Epidermal melanocyte (primary cell): ENCODE data around the gene RAB20.
"Not testable (repeated sequence)": the region's sequence is repeated elsewhere in the genome, so short reads cannot be mapped to it uniquely, and the experiment has no call there.

Experiments used
- DNase-seq: peaks from one replicate; pipeline ENCODE4 v3.0.0; 2011; ENCODE audit warnings: low spot score; ENCODE audit not compliant: insufficient read length

RAB20 gene

DNA sequence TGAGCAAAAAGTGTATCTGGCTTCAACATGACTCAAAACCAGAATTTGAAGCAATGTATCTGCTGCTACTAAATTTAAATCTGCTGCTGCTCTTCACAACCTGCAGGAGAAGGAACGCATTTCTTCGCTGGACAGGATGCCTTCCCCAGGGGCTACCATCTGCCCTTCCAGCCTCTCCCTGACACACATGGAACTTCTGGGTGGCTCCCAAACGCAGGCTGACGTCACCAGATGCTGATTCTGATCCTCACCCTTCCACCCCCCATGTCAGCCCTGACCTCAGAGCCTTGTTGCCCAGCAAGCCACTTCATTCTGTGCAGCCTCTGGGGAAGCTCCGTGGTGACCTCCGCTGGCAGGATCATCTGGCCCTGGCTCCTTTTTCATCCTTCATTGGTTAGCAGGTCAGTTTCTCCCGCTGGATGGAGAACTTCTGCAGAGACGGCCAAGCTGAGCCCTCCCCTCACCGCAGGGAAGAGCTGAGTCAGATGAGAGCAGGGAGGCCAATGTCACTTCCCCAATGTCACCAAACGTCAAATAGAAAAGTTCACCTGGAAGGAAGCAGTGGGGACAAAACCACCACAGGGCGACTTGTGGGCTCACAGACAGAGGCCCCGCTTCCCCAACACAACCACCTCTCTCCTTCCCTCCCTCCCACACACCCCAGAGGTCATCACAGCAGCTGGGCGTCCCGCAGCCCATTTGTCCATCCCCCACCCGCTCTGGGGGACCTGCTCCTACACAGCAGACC, 14.0 kb upstream of the RAB20 start:
- no peak for DNase-seq

DNA sequence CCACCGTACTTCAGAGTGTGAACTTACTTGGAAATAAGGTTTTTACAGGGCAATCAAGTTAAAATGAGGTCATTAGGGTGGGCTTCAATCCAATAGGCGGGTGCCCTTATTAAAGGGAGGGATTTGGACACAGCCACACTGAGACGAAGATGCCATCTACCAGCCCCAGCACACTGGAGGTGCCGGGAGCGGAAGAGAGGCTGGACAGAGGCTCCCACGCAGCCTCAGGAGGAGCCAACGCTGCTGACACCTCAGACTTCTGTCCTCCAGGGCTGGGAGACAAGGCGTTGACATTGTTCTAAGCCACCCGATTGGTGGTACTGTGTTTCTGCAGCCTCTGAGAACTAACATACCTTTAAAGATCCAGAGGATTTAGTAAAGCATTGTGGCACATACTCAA, 12.6 kb upstream of the RAB20 start:
- no peak for DNase-seq

DNA sequence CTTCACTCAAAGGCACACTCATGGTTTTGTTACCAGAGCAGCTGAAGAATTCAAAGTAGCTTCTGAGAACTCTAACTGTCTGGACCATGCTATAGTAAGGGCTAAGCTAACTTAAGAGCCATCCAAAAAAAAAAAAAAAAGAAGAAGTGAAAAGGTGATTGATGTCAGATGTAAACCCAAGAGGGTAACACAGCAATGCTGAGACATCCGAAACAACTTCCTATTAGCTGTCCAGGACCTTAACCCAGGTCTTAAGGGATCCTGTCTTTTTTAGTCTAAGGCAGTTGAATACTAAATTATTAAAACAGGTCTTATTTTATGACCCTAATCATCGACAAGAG, 11.2 kb upstream of the RAB20 start:
- DNase-seq, result no peak

- no peak for DNase-seq
These were observed 10.6 kb upstream of the RAB20 start for GRCh38 chr13:110571896-110572777.

- DNase-seq, result no peak
These were observed 9.4 kb upstream of the RAB20 start for GRCh38 chr13:110570886-110571285.

- not testable (repeated sequence) for DNase-seq
These were observed 8.4 kb upstream of the RAB20 start for GRCh38 chr13:110569962-110570361.

DNA sequence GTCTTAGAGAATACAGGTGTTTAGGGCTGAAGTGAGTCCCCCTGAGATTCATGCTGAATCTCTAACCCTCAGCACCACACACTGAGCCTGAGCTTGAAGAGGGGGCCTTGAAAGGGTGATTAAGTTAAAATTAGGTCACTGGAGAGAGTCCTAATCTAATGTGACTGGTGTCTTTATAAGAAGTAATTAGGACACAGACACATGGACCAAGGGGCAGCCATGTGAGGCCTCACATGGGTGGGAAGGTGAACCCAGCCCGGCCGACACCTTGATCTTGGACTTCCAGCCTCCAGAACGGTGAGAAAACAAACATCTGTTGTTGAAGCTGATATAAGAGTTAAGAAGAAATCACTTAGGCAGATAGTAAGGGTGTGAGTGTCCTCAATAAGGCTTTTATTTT, 7.1 kb upstream of the RAB20 start:
- DNase-seq, result no peak

DNA sequence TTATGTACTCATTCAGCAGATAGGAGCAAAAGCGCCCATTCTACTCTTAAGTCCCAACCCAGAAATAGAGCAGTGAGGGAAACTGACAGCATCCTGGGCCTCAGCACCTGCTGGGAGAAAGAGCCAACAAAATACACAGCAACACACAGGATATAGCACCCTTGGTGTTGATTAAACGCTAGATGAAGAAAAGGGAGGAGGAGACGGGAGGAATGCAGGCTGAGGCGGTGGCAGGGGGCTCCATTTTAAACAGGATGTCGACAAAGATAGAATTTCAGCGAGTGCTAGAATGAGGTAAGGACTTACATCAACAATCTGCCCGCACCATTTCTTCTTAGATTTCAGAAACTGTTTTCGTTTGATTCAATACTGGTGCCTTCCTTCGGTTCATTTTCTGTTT, 4.6 kb upstream of the RAB20 start:
- DNase-seq, result no peak

GRCh38 chr13:110565296-110565695, 3.8 kb upstream of the RAB20 start:
- no peak for DNase-seq

GRCh38 chr13:110564472-110564985, 3.0 kb upstream of the RAB20 start:
- no peak for DNase-seq

GRCh38 chr13:110563463-110563774, 1.9 kb upstream of the RAB20 start:
- no peak for DNase-seq

DNA sequence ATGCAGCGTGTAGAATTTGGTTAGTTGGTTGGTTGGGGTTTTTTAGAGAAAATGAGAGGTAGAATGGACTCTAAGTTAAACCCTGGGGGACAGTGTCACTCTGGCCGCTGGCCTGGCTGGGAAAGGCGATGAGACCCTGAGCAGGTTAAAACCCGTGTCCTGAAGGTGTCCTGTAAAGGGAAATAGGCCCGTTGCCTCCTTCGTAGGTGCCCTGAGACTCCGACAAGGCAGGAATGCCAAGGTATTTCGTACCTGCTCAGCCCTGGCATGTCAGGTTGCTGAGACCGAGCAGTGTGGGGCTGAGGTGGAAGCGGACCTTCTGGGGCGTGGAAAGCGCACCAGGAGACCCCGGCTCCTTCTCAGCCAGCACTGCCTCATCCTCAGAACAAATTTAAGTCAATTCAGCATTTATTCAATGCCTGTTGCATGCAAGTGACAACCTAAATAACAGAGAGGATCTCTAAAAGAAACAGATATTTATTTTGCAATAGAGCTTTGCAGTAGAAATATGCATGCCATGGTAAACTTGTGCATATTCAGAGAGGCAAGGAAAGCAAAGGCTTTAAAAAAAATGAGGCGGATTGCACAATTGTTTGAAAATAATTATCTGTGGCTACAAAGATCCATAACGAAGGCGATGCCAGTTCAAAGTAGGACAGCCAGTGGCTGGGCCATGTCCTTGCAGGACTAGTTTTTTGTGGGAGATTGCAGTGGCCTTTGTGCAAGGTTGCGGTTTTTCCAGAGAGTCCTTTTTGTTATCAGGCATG, 1.4 kb upstream of the RAB20 start:
- no peak for DNase-seq

DNA sequence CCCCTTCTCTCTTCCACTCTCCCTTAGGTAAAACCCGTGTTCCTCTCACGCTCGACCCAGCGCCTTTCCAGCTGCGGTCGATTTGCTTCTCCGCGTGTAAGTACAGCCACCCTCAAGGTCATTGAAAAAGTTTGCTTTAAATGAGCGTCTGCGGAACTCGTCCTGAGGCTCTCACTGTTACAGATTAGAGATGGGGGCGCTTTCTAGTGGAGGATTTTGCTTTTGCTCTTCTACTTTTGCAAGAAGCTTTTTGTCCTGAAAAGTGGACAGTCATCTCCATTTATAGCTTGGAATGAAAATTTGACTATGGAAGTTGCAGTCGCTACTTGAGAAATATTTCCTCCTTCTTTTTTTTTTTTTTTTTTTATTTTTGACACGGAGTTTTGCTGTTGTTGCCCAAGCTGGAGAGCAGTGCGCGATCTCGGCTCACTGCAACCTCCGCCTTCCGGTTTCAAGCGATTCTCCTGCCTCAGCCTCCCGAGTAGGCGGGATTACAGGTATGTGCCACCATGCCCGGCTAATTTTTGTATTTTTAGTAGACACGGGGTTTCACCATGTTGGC, 595 bp upstream of the RAB20 start:
- DNase-seq, result peak; percentile 46

- DNase-seq, result peak; percentile 33
These were observed 750 bp downstream of the RAB20 start for GRCh38 chr13:110560601-110561343.

GRCh38 chr13:110559986-110560385, 1.5 kb downstream of the RAB20 start:
- DNase-seq, result no peak

DNA sequence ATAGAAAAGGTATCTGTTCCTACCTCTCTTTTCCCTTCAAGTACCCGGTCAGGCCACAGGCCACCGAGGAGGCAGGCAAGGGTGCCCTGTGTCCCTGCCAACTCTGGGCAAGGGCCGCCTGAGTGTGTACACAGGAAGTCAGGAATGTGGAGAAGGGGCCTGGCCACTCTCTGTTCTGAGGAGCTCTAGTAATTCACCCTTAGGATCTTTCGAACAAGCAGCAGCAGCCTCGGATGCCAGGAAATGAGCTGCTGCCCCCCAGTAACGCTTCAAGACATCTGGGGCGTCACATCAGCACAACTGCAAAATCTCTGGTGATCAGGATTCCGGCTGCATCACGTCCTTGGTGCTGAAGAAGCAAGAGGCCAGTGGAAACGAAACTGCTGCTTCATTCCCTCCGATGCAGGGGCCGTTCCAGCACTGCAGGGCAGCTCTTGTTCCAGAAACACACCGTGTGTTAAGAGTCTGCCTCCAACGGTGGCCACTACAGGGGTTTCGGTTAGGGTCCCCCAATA, 2.0 kb downstream of the RAB20 start:
- DNase-seq, result peak; percentile 53

DNA sequence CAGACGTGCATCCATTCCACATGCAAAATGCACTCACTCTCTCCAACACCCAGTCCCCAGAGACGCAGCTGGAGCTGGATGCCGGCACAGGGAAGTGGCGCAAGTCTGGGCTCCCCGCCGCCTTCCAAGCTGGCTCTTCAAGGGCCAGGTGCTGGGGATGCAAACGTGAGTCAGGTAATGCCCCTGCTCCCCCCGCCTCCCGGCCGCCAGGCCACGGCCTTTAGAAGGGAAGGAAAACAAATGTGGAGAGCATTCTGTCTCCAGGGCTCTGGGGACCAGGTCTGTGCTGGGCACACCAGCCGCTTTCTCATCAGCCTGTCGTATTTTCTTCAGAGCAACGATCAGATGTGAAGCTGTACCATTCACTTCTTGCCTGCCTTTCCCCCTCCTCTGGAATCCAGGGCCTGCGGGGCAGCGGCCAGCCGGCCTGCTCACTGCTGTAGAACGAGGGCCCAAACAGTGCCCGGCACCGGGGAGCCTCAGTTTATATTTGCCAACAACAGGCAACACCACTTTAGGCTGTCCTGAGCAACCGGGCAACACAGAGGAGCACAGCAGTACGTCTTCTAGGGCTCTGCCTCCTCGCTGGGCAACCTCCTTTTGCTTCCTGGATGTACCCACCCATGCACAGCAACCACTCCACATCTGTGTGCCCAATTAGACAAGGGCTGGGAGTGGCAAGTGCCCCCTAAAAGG, 3.8 kb downstream of the RAB20 start:
- DNase-seq, result no peak

GRCh38 chr13:110557082-110557481, 4.4 kb downstream of the RAB20 start:
- DNase-seq, result no peak

DNA sequence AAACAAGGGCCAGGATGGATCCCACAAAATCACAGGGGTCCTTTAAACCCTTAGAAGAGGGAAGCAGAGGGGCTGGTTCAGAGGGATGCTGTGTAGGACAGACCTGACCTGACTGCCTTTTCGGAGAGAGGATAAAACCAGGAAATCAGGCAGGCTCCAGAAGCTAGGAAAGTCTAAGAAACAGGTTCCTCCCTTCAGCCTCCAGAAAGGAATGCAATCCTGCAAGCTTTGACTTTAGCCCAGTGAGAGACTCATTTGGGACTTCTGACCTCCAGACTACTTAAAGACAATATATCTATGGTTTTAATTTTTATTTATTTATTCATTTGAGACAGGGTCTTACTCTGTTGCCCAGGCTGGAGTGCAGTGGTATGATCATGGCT, 5.3 kb downstream of the RAB20 start:
- no peak for DNase-seq

- DNase-seq, result no peak
These were observed 5.8 kb downstream of the RAB20 start for GRCh38 chr13:110555601-110556223.
